NCI-H1436 treated with DMSO at 0.1 percent for 48 hours (cell line): ENCODE measurements around the gene XG.
"Not testable (repeated sequence)": the region's sequence is repeated elsewhere in the genome, so short reads cannot be mapped to it uniquely, and the experiment has no call there.

Experiments
- DNase-seq: peaks from one replicate; lab custom pipeline; 2025; lab: John Stamatoyannopoulos, UW

Gene XG, protein sequence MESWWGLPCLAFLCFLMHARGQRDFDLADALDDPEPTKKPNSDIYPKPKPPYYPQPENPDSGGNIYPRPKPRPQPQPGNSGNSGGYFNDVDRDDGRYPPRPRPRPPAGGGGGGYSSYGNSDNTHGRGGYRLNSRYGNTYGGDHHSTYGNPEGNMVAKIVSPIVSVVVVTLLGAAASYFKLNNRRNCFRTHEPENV

DNA sequence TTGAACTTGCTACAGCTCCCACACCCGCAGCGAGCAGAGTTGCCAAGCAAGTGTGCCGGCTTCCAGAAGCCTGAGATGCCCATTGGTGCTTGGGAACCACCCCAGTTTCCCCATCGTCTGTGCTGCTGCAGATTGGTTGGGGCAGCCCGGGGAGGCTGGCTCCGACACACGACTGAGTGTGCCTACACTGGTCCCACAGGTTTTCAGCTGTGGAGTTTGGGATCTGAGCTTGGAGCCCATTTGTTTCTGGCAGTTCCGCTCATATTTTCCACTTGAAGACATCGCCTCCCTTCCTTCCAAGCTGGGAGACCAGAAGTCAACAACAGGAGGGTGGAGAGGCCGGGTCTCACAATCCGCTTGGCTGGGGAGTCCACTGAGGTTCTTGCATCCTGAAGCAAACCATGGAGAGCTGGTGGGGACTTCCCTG, at the start of gene XG:
XG (plus strand) TSS at position 167 of the 427 bp plus-strand sequence; CDS start at position 402, 235 bp downstream.
- DNase-seq: not testable (repeated sequence)

DNA sequence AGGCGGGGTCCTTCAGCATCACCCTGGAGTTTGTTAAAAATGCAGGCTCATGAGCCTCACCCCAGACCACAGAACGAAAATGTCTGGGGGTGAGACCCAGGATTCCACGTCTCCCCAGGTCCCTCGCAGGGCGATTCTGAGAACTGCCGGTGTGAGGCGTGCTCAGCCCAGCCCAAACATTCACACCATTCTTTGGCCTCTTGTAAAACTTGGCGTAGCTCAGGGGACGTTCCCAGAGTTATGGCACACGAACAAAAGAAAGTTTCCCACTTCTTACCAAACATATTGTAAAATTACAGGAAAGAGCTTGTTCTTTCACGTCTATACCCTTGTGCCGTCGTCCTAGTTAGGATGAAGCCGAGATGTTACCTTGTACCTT, 47.9 kb upstream of the XG start:
- no peak for DNase-seq

DNA sequence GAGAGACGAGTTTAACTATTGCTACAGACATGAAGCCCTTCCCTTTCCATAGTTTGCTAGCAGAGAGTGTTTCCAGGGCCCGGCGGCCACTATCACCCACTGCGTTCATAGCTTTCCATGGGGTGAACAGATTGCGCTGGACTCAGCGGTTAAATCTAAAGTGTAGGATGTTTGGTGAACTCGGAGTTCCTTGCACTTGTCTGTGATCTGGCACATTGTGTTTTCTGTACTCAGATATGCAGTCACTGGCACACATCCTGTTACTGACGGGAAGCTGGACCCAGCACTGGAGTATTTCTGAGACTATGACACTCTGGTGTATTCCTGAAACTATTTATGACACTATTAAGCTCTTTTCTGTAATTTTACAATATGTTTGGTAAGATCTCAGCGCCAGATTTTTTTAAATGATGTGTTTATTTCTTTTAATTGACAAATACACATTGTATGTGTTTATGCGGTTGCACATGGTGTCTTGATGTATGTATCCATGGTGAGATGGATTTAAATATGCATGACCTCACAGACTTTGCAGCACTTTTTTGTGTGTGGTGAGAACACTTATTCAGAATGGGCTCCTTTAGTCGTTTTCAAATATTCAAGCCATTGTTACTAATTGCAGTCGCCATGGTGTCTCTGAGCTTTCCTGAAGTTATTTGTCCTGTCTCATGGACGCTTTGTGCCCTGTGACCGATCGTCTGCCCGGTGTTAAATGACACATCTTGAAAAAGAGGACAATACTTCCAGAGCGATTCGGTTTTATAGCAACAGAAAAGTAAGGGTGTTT, 46.6 kb upstream of the XG start:
- no peak for DNase-seq

DNA sequence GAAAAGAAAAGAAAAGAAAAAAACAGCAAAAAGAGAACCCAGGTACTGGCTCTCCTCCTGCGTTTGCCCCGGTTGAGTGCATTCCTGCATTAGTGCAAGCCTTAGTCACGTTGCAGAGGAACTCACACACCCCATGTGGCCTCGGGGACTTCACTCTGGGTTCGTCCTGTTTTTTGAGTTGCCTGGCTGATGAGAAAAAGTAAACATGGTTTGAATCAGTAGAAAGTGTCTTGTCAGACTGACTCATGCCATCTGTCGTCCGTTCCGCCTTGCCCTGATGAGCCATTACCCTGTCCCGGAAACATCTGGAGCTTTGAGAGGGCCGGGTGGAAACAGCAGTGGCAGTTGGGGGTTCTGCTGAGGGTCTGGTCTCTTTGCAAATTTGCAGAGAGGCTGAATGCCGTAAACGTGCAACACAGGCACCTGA, 44.5 kb upstream of the XG start:
- no peak for DNase-seq

DNA sequence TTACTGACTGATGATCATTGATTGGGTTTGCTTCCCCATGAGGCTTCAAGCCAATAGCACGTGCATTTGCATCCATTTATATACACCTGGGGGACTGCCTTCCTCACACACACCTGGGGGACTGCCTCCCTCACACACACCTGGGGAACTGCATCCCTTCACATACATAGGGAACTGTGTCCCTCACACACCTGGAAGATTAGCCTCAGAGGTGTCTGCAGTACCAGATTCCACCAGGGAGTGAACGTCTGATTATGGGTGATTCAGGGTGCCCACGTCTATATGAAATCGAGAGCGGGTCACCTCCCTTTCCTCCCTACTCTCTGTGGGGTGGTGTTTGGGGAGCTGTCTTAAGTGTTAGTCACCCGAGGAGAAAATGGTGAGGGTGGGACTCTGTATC, 43.8 kb upstream of the XG start:
- no peak for DNase-seq

GRCh38 chrX:2708592-2709188, 43.1 kb upstream of the XG start:
- DNase-seq: no peak

DNA sequence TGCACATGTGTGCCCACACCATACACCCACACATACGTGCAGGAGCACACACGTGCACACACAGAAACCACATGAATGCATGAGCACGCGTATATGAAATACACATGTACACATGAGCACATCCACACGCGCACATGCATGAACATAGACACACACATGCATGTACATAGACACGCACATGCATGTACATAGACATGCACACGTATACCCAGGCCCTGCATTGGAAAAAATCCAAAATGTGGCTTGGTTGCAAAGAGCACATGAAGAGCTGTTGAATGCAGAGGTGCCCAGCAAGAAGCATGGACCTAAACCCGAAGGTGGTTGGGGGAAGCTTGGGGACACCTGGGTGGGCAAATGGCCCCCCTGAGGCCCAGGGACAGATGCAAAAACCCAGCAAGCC, 42.3 kb upstream of the XG start:
- no peak for DNase-seq

DNA sequence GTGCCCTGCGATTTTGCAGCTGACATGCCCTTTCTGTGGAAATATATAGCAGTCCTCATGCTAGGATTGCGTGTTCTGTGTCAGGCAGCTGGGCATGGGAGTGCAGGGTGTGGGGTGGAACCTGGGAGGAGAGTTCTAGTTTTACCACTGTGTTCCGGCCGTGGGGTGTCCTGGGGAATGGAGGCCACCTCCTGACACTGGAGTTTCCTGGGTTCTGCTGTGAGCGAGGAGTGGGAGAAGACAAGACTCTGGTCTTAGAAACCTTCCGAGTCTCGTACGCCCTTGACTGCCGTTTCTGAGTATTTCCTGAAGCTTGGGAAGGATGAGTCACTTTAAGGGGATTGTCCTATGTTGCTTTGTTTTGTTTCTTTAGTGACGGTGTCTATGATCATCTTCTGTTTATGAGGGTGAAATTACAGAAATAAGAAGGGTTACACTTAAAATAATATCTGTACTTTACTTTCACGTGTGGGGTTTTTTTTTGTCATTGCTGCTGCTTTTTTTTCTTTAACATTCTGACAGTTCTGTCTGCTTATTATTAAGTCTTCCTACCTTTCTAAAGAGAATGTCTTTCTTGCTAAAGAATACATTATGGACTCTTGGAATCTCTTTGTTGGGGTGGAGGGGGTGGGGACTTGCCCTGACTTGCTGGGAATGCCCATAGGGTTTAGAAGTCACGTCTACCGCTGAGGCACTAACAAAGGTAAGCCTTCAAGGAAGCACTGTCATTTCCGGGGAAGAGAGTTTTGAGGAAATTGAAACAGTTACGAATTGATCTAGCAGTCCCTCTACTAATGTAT, 41.6 kb upstream of the XG start:
- DNase-seq: no peak

DNA sequence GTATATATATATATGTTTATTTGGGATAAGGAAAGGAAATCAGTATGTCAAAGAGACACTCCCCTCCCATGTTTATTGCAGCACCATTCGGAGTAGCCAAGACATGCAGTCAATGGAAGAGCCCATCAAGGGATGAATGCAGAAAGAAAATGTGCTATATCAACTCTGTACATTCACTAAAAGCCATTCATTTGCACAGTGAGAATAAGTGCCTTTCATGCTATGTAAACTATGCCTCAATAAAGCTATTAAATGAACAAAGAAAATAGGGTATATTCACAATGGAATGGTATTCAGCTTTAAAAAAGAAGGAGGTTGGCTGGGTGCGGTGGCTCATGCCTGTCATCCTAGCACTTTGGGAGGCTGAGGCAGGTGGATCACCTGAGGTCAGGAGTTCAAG, 40.4 kb upstream of the XG start:
- no peak for DNase-seq

GRCh38 chrX:2712428-2712827, 39.4 kb upstream of the XG start:
- no peak for DNase-seq

- no peak for DNase-seq
Observed at GRCh38 chrX:2712890-2713840, 38.7 kb upstream of the XG start.

DNA sequence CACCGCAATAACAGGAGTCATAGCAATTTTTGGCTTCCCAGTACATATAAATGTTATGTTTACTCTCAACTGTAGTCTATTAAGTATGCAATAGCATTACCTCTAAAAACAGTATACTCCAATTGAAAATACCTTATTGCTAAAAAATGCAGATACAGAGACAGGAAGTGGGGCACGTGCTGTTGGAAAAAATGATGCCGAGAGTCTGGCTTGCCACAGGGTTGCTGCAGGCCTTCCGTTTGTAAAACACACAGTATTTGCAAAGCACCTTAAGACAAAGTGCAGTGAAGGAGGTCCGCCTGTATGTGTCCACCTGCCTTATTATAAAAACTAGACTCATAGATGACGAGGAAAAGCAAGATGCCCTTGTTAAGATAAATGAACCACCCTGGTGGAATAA, 37.3 kb upstream of the XG start:
- DNase-seq: no peak

DNA sequence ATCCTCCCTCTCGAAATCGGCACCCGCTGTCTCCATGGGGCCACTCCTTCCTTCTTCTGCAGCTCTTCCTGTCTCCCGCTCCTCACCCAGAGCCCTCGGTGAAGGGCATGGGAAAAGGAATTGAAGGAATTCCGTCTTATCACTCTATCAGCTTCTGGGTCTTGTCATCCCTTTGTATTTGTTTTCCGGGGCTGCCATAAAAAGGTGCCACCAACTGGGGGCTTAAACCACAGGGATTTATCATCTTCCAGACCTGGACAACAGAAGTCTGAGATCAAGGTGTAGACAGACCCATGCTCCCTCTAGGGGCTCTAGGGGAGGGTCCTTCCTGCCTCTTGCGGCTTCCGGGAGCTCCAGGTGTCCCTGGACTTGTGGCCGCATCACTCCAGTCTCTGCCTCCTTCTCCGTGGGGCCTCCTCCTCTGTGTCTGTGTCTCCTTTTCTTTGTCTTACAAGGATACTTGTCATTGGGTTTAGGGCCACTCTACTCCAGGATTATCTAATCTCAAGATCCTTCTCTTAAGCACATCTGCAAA, 36.7 kb upstream of the XG start:
- no peak for DNase-seq

GRCh38 chrX:2717312-2717711, 34.5 kb upstream of the XG start:
- DNase-seq: no peak

GRCh38 chrX:2718821-2719220, 33.0 kb upstream of the XG start:
- DNase-seq: no peak

GRCh38 chrX:2719774-2720447, 31.9 kb upstream of the XG start:
- no peak for DNase-seq

- DNase-seq: no peak
Observed at GRCh38 chrX:2723286-2723879, 28.5 kb upstream of the XG start.

- DNase-seq: not testable (repeated sequence)
Observed at GRCh38 chrX:2727264-2727663, 24.6 kb upstream of the XG start.

DNA sequence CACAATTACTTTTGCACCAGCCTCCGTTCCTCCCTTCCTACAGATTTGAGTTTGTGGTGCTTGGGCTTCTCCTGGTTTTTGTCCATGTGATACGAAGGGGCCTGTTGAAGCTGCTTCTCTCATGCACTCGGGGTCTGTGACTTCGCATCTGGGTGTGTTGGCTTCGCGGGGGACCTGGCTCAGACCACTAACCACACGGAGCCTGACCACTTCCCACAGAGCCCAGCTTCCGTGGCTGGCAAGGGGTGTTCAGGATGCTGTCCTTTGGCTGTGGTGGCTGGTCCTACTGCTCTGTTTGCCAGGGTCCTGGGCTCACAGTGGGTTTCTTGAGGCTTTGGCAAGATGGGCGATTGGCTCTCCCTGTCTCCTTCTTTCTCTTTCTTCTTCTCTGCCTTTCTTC, 19.8 kb upstream of the XG start:
- DNase-seq: no peak

DNA sequence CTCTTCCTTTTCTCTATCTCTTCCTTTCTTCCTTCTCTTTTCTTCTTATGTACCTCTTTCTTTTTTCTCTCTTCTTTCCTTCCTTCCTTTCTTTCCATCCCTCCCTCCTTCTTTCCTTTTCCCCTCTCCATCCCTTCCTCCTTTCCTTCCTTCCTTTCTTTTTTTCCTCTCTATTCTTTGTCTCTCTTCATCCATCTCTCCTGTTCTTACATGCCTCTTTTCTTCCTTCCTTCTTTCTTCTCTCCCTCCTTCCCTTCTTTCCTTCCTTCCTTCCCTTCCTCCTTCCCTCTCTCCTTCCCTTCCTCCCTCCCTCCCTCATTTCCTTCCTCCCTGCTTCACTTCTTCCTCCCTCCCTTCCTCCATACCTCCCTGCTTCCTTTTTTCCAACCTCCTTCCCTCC, 19.2 kb upstream of the XG start:
- no peak for DNase-seq
